SU-DHL-6 (cell line): ENCODE results near the gene CDX2.

ENCODE experiments used
- CTCF ChIP-seq: fragments of 200-600 bp; sonication (generic); IDR thresholded peaks from one replicate; pipeline ENCODE4 v1.5.1; 2017; ENCODE audit warnings: antibody characterized with exemption, mild to moderate bottlenecking, low read length, moderate library complexity; ENCODE audit not compliant: insufficient read depth, poor library complexity, severe bottlenecking
- EZH2phosphoT487 ChIP-seq: fragments of 200-600 bp; sonication (generic), shearing (Covaris generic); conservative IDR thresholded peaks from 2 replicates; pipeline ENCODE4 v1.6.1; 2018; ENCODE audit warnings: mild to moderate bottlenecking, antibody characterized with exemption, low read length, moderate library complexity, mixed read lengths

DNA sequence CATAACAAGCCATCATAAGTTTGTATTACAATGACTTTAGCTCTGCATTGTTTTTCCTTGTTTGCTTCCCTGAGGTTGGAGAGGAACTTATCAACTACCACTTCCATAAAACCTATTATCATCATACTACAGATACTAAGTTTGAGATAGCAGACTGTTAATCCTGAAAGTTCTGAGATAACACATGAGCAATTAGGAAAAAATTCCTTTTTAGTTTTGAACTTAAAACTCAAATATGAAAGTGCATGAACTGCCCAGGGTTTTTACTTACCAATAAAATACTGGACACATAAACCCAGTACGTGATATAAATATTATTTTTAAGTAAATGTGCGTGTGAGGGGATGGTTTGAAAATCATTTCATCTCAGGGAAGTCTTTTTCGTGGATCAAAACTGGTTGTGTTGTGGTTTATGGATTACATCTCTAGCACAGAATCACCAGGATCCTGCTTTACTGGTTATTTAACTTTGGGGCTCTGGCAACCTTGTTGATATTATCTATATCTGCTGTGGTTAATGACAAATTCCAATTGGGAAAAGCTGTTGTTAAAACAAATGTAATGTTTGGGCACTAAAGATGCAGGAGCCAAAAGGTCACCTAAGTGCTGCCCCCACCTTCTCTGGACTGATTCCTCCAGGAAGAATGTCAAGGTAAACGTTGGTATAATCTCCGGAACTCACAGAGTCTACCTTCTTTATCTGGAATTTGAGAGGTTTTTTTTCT, 12.4 kb downstream of the CDX2 start:
- TF ChIP-seq CTCF (no peak), EZH2phosphoT487 (no peak)
